Medulla oblongata (tissue), 1 donor: Measurements from ENCODE around the gene DNAJC10.
A peak's percentile ranks its signal among the peaks of the same experiment; 100 is the strongest.

Source experiments
- DNase-seq: peaks from one replicate; pipeline ENCODE4 v3.0.0-alpha.2; 2015; ENCODE audit errors: extremely low spot score

DNAJC10 gene

DNA sequence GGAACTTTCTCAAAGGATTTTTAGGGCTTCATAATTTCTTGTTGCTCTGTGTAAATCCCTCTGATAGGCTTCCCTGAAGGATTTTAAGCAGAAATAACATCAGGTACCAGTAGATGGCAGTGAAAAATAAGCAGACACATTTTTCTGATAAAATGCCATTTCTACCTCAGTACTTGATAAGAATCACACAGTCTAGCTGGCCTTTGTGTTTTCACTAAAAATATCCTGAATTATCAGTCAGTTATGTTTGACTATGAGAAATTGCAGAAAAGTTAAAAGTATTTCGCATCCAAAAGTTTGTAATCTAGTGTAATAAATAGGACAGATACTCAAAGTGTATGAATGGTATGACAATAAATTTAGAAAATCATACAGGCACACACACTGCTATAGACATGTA, 68.7 kb downstream of the DNAJC10 start:
- DNase-seq: peak; percentile 40

DNA sequence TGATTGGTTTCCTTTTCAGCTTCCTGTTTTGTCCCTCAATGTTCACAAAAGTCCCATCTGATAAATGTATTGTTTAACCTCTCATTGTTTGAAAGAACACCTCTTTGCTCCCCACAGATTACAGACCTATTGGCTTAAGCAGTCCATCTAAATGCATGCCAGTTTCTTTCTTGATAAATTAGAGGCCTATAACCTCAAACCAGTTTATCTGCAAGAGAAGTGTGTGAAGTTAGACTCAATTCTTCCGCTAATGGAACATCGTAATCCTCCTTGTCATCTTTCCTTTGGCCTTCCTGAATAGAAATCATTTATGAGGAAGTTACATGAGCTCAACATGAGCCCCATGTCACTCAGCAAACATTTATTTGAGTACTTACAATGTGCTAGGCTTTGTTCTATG, 76.4 kb downstream of the DNAJC10 start:
- DNase-seq: no peak

DNA sequence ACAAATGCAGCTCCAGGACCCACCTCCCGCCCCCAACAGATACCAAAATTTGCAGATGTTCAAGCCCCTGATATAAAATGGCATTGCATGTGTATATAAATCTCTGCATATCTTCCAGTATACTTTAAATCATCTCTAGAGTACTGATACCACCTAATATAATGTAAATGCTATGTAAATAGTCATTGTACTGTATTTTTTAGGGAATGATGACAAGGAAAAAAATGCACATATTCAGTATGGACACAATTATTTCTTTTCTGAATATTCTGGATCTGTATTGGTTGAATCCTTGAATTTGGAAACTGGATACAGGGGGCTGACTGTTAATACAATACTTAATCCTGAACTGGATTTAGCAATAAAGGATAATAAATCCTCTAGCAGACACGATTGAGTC, 82.7 kb downstream of the DNAJC10 start:
- no peak for DNase-seq

DNA sequence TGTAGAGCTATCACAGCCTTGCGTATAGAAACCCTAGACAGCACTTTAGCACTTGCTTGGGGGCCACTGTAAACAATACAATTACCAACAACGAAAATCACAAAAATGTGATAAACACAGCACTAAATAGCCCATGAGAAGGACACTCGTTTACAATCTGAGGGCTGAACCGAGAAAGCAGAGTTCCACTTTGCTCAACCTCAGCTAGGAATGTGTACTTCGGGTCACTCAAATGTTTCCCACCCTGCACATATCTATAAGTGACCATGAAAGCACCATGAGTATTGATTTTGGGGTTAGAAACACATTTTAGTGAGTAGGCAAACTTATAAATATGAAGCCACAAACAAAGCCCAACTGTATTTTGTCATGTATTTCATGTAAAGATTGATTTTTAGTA, 88.1 kb downstream of the DNAJC10 start:
- no peak for DNase-seq

DNA sequence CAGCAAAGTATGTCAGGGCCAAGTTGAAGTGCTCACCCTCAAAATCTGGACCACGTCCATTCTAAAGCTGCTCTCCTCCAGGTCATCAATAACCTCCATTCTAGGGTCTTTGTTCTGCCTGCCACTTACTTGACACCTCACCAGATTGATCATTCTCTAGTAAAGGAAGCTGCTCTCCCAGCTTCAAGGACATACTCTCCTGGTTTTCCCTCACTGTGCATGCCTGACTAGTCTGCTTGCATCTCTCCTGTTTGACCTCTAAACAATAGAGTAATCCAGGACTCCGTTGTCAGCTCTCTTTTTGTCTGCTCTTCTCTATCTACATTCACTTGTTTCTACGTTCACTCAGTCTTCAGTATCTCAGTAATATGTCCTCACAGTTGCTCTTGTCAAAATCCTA, 91.3 kb downstream of the DNAJC10 start:
- DNase-seq: no peak

DNA sequence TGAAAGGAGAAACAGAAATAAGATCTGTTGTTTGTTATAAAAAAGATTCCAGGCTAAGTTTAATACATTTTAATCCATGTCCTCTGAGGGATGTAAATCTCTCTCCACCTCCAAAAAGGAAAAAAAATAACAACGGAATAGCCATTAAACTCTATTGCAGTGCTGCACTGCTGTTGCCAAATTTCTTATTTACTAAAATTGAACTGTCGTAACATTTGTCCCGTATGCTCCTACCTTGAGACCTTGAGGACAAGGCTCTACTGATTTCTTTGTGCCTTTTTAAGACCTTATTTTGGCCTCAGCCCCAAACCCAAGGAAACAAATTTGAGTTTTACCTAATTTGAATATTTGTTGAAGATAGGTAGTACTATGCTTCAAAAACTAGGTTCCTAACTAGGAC, 94.0 kb downstream of the DNAJC10 start:
- no peak for DNase-seq

DNA sequence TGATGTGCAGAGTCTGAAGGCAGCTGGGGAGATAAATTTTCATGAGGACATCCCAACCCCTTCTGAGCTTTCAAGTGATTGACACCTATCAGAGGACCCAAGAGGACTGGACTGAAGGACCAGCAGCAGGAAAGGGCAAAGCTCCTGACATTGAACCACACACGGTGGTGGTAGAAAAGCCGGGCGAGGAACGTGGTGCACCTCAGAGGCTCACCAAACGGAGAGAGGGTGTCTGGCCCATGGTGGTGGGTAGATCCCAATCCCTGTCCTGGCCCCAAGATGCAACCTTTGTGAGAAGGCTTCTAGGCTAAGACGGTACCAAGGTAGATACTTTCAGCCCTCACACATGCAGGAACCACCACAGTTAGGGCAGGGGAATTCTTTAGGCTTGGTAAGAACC, 98.3 kb downstream of the DNAJC10 start:
- no peak for DNase-seq

DNA sequence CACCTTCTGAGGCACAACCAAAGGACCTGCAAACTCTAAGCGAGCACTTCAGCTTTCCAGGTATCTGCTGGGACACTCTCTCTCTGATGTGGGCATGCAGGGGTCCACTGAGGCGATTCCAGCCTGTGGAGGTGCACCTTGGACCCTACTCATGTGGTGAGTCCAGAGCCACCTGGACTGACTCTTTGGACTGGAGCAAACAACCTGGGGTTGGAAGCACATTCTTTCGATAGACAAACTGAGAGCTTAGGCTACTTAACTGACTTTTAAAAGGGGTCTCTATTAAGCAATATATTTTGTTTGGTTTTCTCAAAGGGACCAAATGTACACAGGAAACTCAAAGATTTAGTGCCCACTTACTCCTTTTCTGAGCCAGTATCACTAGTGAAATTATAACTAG, 98.7 kb downstream of the DNAJC10 start:
- DNase-seq: no peak

DNA sequence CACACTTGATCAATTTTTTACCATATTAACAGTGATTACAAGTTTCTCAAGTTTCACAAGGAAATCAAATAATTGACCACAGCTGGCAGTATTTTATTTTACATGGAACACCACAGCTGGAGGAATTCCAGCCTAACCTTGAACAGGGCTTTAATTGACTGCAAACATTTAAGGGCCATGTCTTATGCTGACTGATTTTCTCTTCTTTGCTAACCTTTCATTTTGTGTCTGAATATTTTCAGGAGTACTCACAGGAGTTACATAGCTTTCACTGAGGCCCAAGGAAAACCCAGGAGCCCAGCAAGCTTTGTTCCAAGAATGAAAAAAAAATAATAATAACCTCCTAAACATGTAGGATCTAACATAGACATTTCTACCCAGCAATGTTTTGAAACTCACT, 100.8 kb downstream of the DNAJC10 start:
- no peak for DNase-seq

DNA sequence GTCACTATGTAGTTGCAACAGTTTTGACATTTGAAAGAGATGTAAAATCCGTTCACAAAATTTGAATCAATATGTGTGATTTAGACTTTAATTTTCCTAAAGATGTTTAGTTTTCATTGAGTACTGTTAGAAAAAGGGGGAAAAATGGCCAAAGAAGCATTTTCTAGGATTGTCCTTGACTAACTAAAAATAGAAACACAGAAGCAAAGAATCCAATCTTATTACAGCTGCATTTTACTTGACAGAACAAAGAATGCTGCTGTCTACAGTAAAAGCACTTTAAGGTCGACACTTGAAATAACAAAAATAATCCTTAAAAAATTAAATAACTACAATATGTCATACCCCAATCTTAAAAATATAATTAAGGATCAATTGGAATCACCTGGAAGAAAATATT, 101.5 kb downstream of the DNAJC10 start:
- DNase-seq: no peak

DNA sequence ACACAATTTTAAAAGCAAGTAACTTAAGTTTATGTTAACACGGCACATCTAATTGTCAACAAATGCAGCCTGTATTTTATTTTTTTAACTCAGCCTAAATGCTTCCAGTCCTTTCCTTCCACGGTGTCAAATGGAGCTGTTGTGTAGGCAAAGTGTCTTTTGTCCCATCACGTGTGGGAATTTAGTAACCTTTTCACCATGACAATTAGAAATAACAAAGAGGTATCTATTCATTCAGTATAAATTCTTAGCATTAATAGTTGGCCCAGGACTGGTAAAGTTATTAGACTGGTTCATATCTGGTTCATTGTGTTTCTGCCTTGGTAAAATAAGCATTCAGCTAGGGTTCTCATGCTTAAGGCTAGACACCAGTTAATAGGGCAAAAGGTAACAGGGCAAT, 102.4 kb downstream of the DNAJC10 start:
- no peak for DNase-seq

DNA sequence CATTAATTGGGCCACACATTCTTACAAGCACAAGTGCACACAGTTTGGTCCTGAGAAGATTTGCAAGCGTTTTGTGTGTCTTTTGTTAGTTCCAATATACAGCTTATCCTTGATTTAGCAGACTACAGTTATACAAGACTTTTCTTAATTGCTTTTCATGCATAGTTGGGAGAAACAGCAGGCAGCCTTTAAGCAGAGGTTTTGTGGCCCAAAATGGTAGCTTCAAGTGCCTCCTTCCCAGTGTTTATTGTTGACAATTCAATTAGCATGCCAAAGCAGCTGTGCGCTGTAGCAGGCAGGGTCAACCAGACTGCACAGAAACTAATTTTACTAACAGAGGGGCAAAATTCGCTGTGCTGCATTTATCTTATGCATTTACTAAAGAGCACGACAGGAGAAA, 102.9 kb downstream of the DNAJC10 start:
- DNase-seq: no peak

DNA sequence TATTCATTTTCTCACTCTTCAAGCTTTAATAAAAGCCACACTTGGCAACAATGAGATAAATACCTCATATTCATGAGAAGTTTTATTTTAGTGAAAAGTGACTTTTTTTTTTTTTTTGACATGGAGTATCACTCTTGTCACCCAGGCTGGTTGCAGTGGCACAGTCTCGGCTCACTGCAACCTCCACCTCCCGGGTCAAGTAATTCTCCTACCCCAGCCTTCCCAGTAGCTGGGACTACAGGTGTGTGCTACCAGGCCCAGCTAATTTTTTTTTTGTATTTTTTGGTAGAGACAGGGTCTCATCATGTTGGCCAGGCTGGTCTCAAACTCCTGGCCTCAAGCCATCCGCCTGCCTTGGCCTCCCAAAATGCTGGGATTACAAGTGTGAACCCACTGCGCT, 103.4 kb downstream of the DNAJC10 start:
- DNase-seq: no peak

DNA sequence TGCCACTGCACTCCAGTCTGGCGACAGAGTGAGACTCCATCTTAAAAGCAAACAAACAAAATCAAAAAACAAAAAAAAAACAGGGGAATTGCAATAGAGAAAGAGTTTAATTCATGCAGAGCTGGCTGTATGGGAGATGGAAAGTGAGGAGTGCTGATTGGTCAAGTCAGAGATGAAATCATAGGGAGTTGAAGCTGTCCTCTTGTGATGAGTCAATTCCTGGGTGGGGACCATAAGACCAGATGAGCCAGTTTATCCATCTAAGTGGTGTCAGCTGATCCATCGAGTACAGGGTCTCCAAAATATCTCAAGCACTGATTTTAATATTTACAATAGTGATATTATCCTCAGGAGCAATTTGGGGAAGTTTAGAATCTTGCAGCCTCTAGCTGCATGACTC, 105.1 kb downstream of the DNAJC10 start:
- no peak for DNase-seq

DNA sequence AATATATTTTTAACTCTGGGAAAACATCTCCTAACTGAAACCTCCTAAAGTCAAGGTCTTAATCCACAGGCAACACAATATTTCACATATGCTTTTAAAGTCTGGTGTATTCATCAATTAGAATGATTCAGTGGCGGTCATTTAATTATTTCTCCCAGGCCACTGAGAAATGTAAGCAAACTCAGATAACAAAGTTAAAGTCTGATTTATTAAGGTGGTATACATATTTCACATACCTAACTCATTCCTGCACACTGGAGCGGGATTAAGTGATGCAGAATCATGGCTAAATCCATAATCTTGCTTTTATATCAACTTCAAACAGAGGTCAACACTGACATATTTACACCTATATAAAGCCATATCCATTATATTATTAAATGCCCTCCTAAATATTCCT, 106.7 kb downstream of the DNAJC10 start:
- DNase-seq: no peak

DNA sequence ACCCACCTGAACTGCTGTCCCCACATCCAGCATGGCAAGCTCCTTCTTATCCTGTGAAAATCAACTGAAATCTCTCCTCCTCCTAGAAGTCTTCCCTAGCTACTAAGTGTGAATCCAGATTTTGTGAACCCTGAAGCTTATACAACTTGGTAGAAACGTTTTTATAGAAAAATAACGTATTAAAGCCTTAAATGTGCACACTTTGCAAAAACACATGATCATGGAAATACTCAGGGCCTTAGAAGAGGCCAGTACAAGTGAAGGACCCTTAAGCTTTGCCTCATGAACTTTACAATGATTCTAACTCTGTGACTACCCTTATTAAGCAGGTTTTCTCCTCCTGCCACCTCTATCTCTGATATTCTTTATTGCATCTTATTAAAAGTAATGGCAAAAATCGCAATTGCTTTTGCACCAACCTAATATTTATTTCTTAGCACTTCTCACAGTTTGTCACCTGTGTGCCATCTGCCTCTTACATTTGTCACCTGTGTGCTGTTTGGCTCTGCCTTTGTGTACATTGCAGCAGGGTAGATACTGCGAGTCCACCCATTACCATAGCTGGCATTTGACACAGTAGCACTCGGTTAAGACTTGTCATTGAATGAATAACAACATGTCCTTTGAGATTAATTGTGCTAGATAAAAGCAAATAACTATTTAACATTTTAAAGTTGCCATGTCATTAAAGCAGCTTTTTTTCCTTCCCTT, 108.2 kb downstream of the DNAJC10 start:
- no peak for DNase-seq

DNA sequence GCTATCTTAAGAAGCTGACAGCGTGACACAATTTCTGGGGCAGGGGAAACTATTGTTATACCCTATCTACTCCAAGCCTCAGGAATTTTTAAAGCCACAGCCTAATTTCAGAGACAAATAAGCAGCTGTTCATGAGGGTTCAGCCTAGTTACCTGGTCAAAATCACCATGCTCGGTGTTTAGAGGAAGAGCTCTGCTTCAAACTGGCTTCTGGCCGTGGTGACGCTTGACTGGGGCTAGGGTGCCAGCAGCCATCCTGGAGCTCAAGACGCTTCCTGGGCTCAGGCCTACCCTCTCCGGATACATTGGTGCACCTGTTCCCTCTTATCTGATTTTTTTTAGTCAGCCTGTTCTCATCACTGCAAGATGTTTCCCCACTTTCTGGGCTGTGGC, 108.7 kb downstream of the DNAJC10 start:
- DNase-seq: no peak

DNA sequence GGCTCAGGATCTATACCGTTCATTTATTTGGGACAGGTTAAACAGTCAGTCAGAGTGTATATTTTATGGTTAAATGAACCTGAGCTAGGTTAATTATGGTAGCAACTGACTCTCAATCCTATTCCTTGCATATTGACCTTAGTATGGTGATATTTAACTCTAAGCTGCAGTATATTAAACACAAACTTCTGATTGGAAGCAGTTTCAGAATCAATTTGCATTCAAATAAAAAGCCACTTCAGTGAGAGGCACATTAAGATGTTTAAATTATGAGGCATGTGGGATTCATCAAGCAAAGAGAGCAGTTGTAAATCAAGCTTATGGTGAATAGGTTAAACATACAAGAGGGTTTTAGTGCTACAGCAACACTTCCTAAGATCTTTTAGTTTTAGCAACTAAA, 110.0 kb downstream of the DNAJC10 start:
- no peak for DNase-seq

DNA sequence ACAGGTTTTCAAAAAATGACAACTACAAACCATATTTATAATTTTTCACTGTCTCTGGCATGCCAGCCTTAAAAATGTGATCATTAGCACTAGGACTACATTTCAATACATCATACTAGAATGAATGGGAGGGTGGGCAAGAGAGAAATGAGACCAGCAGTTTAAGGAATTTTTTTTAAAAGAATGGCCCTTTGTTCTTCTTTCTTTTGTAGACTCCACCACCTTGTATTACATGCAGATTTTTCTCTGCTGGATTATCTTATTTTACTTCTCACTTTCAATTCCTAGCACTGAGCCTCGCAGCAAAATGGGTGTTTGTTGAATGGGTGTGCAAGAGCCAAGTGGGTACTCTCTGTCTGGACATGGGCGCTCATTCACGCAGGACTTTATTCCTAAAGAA, 110.4 kb downstream of the DNAJC10 start:
- DNase-seq: no peak

DNA sequence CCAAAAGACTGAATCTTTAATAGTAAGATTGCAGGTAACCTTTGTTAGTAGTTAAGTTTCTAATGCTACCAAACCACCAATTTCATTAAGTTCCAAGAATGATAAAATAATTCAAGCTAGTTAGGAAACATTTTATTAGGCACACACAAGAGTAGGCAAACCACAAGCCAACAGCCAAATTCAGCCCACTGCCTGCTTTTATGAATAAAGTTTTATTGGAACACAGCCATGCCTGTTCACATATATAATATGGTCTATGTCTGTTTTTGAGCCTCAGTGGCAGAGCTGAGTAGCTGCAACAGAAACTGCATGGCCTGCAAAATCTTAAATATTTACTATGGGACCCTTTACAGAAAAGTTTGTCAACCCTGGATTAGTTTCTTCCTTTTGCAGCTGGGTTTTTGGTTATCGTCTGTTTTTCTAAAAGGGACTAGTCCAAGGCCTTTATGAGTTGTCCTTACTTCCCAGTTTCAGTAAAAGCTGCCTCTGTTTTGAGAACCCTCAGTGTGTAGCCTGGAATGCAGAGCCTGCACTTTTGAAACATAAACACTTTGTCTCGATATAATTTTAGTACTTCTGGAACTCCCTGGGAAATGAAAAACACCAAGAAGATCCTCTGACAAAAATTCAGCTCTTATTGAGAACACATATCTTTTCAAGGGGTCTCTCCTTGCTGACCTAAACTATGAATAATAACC, 111.3 kb downstream of the DNAJC10 start:
- no peak for DNase-seq

DNA sequence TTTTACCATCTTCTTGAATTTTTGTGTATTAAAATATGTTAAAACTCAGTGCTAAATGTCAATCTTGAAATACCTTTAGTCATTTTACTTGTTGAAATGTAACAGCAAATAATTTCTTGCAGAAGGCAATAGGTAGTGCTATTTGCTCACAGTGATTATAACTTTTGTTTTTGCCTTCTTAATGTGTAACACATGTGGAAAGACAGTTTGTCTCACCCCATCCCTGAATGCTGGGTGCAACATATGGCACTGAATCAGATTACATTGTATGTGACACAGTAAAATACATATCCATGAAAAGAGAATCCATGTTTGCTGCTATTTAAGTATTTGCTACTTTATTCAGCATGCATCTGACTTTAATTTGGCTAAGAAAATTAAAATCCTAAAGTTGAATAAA, 115.0 kb downstream of the DNAJC10 start:
- DNase-seq: no peak

DNA sequence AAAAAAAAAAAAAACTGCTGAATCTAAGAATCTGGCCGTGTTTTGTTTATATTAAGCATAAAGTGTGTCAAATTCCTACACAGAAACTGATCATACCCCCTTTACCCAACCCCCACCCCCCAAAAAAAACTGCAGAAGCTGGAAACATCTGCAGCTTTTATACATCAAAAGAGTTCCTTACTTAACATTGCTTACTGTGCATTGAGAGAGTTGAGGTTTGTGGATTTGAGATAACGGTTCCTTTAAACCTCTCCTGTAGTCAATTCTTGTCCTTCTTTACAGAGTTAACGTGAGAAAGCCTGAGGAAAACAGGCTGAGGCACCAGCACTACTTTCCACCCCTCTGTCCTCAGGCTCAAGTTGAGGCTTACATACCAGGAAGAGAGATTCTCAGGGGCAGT, 115.9 kb downstream of the DNAJC10 start:
- DNase-seq: no peak

DNA sequence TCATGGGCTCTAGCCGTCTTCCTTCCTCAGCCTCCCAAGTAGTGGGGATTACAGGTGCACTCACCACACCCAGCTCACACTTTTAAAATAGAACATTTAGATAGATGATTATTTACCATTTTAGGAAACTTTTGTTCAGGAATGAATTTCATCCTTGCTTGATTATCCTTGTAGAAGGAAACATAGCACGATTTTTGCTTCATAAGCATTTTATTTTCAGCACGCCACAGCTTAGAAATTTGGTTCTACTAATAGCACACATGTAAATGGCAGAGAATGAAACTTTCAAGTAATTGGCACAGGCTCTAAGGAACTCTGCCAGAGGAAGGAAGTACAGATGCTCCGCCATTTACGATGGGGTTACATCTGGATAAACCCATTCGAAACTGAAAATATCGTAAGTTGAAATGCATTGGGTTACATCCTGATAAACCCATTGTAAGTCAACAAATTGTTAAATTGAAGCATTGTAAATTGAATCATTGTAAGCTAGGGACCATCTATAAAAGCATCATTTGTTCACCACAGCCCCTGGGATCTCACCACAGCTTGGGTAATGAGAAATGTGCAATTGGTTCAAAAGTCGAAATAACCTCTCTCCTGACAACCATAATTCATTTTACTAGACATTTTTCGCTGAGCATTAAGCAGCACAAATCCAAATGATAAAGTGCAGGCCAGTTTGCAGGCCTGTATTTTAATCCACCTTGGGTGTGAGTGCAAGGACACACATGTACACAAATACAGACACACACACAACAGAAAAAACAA, 117.2 kb downstream of the DNAJC10 start:
- no peak for DNase-seq
